Middle frontal gyrus (tissue), 1 donor: ENCODE results near the gene HMG20A.

ENCODE experiments used
- DNase-seq: peaks from one replicate; pipeline ENCODE4 v3.0.0-alpha.2; 2015; ENCODE audit warnings: low spot score; ENCODE audit errors: extremely low spot score

Gene HMG20A

GRCh38 chr15:77515613-77516012 lies 94.9 kb downstream of the HMG20A start:
- DNase-seq: no peak

GRCh38 chr15:77516076-77516475 lies 95.4 kb downstream of the HMG20A start:
- DNase-seq: no peak

- no peak for DNase-seq
Measured at GRCh38 chr15:77516786-77517185, 96.1 kb downstream of the HMG20A start.

GRCh38 chr15:77517579-77517978 lies 96.9 kb downstream of the HMG20A start:
- DNase-seq: no peak

GRCh38 chr15:77518458-77518857 lies 97.8 kb downstream of the HMG20A start:
- DNase-seq: no peak

GRCh38 chr15:77519540-77519939 lies 98.9 kb downstream of the HMG20A start:
- DNase-seq: no peak

GRCh38 chr15:77521206-77521605 lies 100.5 kb downstream of the HMG20A start:
- no peak for DNase-seq

GRCh38 chr15:77525400-77525811 lies 104.7 kb downstream of the HMG20A start:
- DNase-seq: no peak

- DNase-seq: no peak
Measured at GRCh38 chr15:77525907-77526594, 105.4 kb downstream of the HMG20A start.

GRCh38 chr15:77526595-77527163 lies 106.0 kb downstream of the HMG20A start:
- DNase-seq: no peak

- no peak for DNase-seq
Measured at GRCh38 chr15:77527164-77527778, 106.6 kb downstream of the HMG20A start.

- no peak for DNase-seq
Measured at GRCh38 chr15:77527831-77528231, 107.1 kb downstream of the HMG20A start.

GRCh38 chr15:77528290-77528967 lies 107.7 kb downstream of the HMG20A start:
- no peak for DNase-seq

- DNase-seq: no peak
Measured at GRCh38 chr15:77528968-77529319, 108.3 kb downstream of the HMG20A start.

GRCh38 chr15:77529394-77530159 lies 108.9 kb downstream of the HMG20A start:
- no peak for DNase-seq

GRCh38 chr15:77530576-77530975 lies 109.9 kb downstream of the HMG20A start:
- no peak for DNase-seq

GRCh38 chr15:77531191-77532000 lies 110.7 kb downstream of the HMG20A start:
- no peak for DNase-seq

GRCh38 chr15:77532067-77532710 lies 111.5 kb downstream of the HMG20A start:
- DNase-seq: no peak

GRCh38 chr15:77532846-77533245 lies 112.2 kb downstream of the HMG20A start:
- DNase-seq: no peak
